Measurements from ENCODE around the gene ABCD2. TPM values are rescaled to one million over a fixed set of nuclear protein-coding genes. Genes with fewer than 3 reads are reported as not detected.
"Not testable (repeated sequence)": the region's sequence is repeated elsewhere in the genome, so short reads cannot be mapped to it uniquely, and the experiment has no call there.

Gene ABCD2
- polyA plus RNA-seq, 4 donors: 0.04 to 0.12 (median 0.05) TPM

DNA sequence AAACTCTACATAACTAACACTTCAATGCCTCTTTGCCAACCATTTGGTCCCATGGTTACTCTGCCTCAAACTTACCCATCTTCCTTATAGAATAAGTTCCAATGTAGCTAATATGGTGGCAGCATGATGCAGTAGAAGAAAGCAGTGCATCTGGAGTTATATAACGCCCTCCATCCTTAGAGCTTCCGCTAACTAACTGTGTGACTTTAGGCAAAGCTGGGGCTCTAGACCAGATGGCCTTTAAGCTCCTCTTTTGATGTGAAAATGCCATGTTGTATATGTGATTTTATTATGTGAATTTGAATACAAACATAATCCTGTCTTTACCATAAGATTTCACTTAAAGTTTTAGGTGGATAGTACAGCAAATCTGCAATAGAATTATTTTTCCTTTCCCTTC is 6.1 kb downstream of the ABCD2 start:
- no peak for DNase-seq (ENCODE audit: low read depth in 4 of 4, low spot score in 3 of 4)

DNA sequence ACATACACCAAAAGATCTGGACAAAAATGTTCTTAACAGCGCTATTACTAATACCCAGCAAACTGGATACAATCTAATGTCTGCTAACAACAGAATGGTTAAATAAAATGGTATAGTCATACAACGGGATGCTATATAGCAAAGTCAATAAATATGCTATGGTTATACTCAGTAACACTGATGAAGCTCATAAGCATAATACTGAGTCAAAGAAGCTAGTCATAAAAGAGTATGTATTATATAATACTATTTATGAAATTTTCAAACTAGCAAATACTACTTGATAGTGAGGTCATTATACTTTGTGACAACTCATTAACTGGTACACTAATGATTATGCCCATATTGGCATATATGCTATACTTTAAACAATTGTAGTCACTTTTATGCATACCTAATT is 7.4 kb downstream of the ABCD2 start:
- no peak for DNase-seq (ENCODE audit: low read depth in 4 of 4, low spot score in 3 of 4)

DNA sequence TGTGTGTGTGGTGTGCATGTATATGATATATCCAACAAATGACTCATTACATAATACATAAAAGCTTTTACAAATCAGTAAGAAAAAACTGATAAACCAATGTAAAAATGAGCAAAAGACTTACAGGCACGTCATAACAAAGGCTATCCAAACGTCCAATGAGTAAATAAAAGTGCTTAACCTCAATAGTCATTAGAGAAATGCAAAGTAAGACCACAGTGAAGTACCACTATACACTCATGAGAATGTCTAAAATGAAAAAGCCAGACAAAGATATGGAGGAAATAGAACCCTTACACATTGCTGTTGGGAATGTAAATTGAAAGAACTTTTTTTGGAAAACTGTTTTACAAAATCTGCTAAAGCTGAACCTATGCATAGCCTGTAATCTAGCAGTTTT is 7.8 kb downstream of the ABCD2 start:
- DNase-seq (ENCODE audit: low read depth in 4 of 4, low spot score in 3 of 4): no peak

DNA sequence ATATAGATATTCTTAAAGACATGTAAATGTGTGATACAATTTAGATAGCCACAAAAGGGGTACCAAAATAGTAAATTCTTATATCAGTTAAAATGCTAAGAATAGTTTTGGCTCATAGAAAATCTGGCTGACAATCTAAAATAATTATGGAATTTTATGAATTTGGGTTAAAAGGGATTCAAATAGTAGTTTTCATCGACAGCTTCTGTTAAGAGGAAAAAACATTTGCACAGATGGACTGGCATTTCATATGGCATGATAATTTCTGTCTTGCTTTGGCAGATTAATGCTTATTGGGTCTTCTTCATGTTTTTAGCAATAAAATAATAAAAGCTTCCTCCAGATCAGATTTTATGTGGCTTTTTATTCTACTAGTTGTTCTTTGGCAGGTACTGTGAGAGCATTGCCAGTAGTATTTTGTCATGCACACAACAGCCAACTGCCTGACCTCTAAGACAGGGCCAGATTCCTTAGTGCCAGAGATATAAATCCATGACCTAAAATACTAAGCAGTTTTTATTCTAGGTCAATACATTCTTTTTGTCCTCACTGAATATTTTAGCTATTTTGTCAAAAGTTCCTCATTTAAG is 9.1 kb downstream of the ABCD2 start:
- no peak for DNase-seq (ENCODE audit: low read depth in 4 of 4, low spot score in 3 of 4)

DNA sequence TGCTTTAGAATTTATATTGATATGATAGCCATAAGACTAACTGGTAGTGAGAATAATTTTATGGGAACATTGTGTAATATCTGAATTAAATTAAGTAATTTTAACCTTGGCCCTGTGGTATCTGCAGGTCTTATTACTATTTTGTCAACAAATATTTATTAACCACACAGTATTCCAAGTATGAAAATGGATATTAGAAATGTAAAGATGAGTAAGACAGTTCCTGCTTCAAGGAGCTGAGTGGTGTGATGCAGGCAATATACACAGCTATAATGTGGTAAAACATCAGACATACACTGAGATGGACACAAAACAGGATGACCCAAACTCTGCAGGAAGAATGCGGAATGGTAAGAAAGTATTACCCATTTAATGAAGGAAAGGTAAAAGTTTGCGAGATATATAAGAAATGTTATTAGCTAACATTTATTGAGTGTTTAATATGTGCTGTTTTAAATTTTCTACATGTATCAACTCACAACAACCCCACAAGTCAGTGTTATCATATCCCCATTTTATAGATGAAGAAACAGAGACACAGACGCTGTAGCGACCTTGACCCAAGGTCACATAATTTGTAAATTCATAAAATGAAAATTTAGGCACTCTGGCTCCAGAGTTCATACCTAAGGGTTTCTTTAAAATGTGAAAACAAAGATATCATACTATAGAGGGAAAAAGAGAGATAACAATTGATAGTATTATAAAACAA is 12.7 kb downstream of the ABCD2 start:
- DNase-seq (ENCODE audit: low read depth in 4 of 4, low spot score in 3 of 4): no peak

DNA sequence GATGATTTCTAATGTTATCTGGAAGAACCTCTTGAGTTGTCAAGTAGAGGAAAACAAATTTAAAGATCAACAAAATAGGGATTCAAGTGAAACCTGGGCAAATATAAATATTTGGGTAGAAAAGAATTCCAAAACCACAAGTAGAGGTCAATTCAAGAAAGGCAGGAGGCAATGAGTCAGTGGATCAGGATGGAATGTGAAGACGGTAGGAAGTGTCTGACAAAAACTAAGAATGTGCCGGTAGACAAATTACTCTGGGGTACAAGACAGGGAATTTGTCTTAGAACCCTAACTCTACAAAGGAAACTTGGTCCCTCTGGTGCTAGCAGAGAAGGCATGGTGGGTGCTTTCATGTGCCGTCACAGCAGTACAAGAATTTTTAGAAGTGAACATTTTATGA is 13.6 kb downstream of the ABCD2 start:
- no peak for DNase-seq (ENCODE audit: low read depth in 4 of 4, low spot score in 3 of 4)

DNA sequence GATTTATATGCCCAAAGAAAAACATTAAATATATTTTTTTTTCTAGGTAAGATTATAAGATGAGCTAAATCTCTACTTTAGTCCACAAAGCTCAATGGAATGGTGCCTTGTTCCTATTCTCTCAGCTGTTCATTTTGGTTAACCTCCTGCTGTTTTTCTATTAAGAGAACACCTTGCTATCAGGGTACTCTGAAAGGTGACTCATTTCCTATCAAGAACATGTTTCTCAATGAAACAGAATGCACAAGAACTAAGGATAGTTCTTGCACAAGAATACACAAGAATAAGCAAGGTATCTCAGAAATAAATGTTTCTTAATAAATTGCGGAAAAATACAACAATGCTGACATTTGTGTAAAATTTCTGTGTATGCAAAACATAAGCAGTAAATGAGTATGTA is 14.1 kb downstream of the ABCD2 start:
- DNase-seq (ENCODE audit: low read depth in 4 of 4, low spot score in 3 of 4): no peak

DNA sequence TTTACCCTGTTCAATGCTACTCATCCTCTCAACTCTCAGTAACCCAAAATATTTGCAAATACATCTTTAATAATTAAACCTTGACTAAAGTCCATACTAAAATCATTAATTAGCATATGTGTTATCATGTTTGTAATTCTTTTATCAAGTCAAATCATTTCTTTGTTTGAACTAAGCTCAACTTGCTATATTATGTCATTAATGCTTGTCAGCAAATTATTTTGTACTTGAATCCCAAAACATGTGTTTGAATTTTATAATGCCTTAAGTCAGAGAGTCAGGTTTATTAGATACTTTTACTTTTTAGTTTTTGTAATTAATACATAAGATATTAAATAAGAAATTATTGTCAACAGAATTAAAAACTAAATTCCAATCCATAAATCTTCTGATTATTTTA is 16.5 kb downstream of the ABCD2 start:
- DNase-seq (ENCODE audit: low read depth in 4 of 4, low spot score in 3 of 4): no peak

DNA sequence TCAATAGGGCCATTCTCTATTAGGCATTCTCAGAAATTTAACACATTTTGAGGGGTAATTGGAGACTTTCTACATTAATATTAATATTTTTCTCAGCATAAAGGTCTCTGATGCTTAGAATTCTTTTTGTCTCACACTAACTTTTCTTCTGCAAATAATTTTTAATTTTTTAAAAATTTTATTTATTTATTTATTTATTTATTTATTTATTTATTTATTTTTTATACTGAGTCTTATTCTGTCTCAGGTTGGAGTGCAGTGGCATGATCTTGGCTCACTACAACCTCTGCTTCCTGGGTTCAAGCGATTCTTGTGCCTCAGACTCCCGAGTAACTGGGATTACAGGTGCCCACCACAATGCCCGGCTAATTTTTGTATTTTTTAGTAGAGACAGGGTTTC is 17.7 kb downstream of the ABCD2 start:
- not testable (repeated sequence) for DNase-seq (ENCODE audit: low read depth in 4 of 4, low spot score in 3 of 4)

DNA sequence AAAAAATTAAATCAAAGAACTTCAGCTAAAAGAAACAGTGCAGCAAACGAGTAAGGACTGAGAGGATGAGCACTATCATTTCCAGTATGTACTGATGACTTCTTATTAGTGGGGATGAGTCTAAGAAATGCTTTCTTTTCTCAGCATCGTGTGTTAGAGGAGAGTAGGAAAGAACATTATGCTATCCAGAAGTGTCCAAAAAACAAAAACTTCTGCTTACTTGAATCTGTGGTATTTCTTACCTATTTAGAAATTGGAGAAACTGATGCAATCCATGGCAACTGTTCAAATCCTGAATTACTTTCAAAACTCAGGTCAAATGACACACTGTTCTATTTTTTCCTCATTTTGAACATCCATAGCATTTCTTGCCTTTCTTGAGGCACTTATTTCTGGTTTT is 23.7 kb downstream of the ABCD2 start:
- DNase-seq (ENCODE audit: low read depth in 4 of 4, low spot score in 3 of 4): no peak

DNA sequence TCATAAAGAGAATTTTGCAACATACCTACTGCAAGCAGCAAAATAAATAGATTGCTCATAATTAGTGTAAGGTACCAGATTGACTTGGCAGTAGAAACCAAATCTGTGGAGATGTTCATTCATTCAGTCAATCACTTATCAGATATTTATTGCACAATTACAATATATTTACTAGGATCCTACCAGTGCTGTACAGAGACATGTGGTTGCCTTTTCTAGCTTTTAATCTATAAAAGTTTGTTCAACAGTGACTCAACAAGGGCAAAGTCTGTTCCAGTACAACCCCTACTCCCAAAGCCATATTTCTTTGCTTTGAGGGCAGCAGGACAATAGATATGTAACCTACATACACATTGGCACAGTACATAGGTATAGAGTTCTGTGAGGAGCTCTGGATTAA is 27.3 kb downstream of the ABCD2 start:
- no peak for DNase-seq (ENCODE audit: low read depth in 4 of 4, low spot score in 3 of 4)

DNA sequence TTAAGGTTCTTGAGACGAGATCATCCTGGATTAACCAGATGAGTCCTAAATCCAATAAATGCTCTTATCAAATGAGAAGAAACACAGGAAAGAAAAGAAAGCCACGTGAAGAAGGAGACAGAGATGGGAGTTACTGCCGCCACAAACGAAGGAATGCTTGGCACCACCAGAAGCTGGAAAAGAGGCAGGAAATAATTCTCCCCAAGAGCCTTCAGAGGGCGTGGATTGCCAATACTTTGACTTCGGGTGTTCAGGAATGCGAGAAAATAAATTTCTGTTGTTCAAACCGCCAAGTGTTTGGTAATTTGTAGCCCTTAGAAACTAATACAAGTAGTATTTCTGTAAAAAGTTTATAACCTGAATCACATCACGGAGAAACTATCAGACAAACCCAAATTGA is 31.3 kb downstream of the ABCD2 start:
- DNase-seq (ENCODE audit: low read depth in 4 of 4, low spot score in 3 of 4): no peak

DNA sequence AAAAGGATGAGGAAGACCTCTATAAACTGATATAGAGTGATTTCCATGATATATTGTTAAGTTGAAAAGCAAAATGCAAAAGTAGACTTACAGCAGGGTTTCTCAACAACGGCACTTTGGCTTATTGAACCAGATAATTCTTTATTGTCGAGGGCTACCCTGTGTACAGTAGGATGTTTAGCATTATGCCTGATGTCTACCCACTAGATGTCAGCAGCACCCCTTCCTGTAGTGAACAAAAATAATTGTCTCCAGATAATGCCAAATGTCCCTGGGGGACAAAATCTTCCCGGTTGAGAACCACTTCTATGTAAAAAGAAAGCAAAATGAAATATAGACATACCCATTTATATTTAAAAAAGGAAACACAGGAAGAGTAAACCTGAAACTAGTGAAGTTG is 32.4 kb downstream of the ABCD2 start:
- DNase-seq (ENCODE audit: low read depth in 4 of 4, low spot score in 3 of 4): no peak

DNA sequence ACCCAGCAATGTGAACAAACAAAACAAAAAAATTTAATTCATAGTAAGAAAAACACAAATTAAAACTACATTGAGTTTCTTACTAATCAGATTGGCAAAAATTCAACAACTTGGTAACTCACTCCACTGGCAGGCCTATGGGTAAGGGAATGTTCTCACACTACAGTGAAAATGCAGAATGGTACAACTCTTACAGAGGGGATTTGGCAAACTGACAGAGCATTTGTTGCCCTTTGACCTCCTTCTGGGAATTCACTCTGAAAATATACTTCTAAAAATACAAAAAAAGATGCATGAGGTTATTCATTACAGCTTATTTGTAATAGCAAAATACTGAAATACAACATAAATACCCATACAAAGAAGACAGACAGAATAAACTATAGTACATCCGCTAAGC is 32.8 kb downstream of the ABCD2 start:
- no peak for DNase-seq (ENCODE audit: low read depth in 4 of 4, low spot score in 3 of 4)

DNA sequence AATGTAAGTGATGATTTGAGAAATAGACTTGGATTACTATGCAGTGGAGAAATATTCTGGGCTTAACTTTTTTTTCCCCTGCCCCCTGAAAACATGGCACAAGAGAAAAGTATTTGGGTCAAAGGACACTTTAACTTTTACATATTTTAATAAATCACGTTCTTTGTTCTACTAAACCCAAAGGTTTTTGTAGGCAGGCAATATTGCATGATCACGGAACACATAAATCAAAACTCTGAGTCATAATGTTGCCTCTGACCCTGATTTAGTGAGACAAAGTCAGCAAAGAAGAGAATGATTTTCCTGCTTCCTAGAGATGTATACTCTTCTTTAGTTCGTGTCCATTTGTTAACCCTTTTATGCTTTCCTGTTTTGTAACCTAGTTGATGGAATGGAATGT is 38.0 kb downstream of the ABCD2 start:
- no peak for DNase-seq (ENCODE audit: low read depth in 4 of 4, low spot score in 3 of 4)

DNA sequence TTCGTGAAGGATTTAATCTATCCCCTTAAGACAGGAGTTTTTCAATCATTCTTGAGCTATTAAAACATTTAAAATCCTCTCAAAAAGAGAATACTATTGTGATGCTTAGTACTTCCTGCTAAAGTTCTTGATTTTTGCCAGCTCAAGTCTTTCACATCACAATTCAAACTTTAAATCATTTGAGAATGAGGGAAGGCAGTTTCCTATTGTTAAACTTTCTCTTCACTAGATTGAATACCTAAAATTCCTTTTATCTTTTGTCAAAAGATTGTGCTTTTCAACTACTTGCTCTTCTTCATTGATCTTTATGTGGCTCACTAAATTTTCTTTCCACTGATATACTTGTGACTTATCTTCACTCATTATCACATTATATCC is 44.1 kb downstream of the ABCD2 start:
- no peak for DNase-seq (ENCODE audit: low read depth in 4 of 4, low spot score in 3 of 4)

DNA sequence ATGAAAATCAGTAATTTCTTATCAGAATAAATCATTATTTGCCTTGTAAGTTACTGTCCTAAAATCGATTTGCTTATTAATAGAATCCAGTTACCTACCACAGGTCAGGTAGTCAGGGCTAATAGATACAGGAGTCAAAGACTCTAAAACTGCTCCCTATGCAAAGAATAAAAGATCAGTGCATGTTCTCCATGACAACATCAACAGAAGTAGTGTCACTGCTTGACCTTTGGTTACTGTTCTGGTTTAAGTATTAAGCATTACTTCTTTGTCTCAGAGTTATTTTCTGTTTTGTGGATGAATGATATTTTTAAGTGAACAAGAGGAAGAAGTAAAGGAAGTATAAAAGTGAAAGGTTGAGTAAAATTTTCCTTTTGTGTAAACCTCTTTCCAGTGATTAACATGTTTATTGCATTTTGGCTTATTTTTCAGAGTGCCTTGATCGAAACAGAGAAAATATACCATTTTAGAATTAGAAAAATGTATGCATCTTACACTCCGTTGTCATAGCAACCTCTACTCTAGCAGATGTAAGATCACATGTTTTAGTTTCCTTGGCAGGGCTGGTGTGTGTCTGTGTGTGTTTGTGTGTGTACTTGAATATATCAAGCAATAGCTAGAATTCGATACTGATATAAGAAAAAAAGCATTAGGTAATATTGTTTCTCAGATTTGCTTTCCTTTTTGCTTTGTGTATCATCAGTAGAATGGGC is 44.7 kb downstream of the ABCD2 start:
- no peak for DNase-seq (ENCODE audit: low read depth in 4 of 4, low spot score in 3 of 4)

DNA sequence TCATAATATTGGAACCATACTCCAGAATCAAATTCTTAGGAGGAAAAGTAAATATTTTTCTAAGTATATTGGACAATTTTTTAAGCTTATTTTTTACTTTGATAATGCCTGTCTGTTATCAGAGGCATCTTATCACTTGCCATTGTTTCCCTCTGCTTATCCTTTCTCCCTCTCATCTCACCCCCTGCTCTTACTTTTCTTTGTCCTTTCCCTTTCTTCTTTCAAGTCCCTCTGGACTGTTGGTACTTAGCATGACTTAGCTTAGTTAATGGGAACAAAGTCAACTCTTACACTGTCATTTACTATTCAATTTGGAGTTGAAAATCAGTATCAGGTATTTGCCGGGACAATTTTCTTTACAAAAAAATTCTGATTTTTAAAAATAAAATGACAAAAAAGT is 45.2 kb downstream of the ABCD2 start:
- no peak for DNase-seq (ENCODE audit: low read depth in 4 of 4, low spot score in 3 of 4)

DNA sequence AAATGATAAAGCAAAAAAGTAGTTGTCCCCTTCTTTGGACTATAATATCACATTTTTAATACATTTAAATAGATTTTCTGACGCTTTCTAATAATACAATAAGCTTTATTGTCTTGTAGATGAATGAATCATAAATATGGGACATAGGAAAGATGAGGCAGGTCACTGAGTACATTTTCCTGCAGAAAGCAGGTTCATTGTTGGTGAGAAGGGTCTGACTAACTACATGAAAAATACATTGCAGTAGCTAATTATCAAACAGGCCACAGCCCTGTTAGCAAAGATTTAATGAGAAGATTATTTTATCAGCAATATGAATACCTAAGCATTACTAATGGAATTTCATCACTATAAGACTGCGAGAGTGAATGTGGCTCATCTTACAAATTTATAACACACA is 45.6 kb downstream of the ABCD2 start:
- no peak for DNase-seq (ENCODE audit: low read depth in 4 of 4, low spot score in 3 of 4)

DNA sequence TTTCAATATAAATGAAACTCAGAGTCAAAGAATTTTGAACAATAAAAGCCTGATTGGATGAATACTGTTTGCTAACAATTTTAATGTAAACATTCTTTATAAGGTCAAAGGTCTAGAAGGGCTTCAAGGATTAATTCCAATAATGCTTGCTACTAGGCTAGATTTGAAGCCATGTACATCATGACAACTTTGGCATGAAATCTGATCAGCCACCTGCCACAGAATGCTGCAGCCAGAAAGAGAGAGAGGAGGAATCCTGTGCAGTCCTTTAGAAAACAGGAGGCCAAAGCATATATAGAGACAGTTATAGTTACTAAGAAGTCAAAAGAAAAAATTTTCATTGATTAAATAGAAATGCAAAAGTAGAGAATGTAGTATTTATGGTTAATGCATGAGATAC is 47.1 kb downstream of the ABCD2 start:
- no peak for DNase-seq (ENCODE audit: low read depth in 4 of 4, low spot score in 3 of 4)

DNA sequence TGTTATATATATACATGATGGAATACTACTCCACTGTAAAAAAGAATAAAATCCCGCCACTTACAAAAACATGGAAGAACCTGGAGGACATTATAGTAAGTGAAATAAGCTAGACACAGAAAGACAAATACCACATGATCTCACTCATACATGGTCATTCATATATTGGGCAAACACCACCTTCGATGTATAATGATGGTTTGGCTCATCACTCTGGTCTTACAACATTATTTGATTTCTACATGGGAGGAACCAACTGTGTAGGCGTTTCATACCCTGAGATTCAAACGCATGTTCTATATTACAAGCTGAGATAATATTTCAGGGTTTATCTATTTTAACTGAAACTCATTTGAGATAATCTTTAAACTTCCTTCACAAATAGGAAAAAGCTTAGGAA is 48.3 kb downstream of the ABCD2 start:
- DNase-seq (ENCODE audit: low read depth in 4 of 4, low spot score in 3 of 4): no peak

DNA sequence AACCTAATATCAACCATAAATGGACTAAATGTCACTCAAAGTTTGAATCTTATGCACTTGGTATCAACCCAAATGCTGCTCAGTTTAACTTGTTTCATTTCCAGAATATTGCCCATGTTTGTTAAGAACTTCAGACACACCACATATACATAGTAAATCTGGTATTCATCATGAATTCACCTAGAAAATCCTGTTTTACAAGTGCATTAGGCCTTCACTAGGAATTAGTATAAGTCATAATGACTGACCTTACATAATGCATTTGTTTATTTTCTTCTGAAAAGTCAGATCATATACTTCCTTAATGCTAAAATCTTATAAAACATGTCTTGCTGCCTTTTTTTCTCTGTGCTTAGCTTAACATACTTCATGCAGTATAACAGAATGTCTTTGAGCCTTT is 66.1 kb downstream of the ABCD2 start:
- no peak for DNase-seq (ENCODE audit: low read depth in 4 of 4, low spot score in 3 of 4)

All from right renal pelvis (tissue), 4 donors.